Activated naive CD4-positive, alpha-beta T cell treated with anti-CD3 and anti-CD28 coated beads, Interleukin-2, amount 50 U/mL, for 24 hours (primary cell): ENCODE measurements around the gene AKAP13.
"Not testable (repeated sequence)": the region's sequence is repeated elsewhere in the genome, so short reads cannot be mapped to it uniquely, and the experiment has no call there.

Experiments
- H3K27ac Mint-ChIP-seq: one replicate; pipeline ENCODE4 v1.8.0; 2021; ENCODE audit warnings: mild to moderate bottlenecking, mixed read lengths
- H3K27me3 Mint-ChIP-seq: one replicate; pipeline ENCODE4 v1.8.0; 2021; ENCODE audit warnings: mixed read lengths
- H3K36me3 Mint-ChIP-seq: one replicate; pipeline ENCODE4 v1.8.0; 2021; ENCODE audit warnings: mixed read lengths
- H3K4me1 Mint-ChIP-seq: one replicate; pipeline ENCODE4 v1.8.0; 2021; ENCODE audit warnings: mixed read lengths
- H3K4me3 Mint-ChIP-seq: one replicate; pipeline ENCODE4 v1.8.0; 2021; ENCODE audit warnings: mild to moderate bottlenecking, mixed read lengths
- H3K9me3 Mint-ChIP-seq: one replicate; pipeline ENCODE4 v1.8.0; 2021; ENCODE audit warnings: mixed read lengths

AKAP13 gene

GRCh38 chr15:85429522-85429921 is 49.1 kb downstream of the AKAP13 start:
- peaks cover 72% of the 10 kb centered on the region for H3K4me1 Mint-ChIP-seq
- no peak overlapping the region for H3K4me3 Mint-ChIP-seq
- no peaks in the 10 kb centered on the region for H3K9me3 Mint-ChIP-seq
- H3K36me3 Mint-ChIP-seq: no peaks in the 10 kb centered on the region
- no peaks in the 10 kb centered on the region for H3K27me3 Mint-ChIP-seq
- H3K27ac Mint-ChIP-seq: no peak overlapping the region

GRCh38 chr15:85430406-85431204 is 50.2 kb downstream of the AKAP13 start:
- H3K4me1 Mint-ChIP-seq: peaks cover 66% of the 10 kb centered on the region
- no peaks in the 10 kb centered on the region for H3K27me3 Mint-ChIP-seq
- no peak overlapping the region for H3K4me3 Mint-ChIP-seq
- H3K36me3 Mint-ChIP-seq: no peaks in the 10 kb centered on the region
- H3K27ac Mint-ChIP-seq: no peak overlapping the region
- H3K9me3 Mint-ChIP-seq: no peaks in the 10 kb centered on the region

GRCh38 chr15:85439996-85440395 is 59.6 kb downstream of the AKAP13 start:
- Mint-ChIP-seq H3K36me3 (peaks cover 2% of the 10 kb centered on the region), H3K9me3 (no peaks in the 10 kb centered on the region), H3K27me3 (no peaks in the 10 kb centered on the region), H3K4me1 (peaks cover 46% of the 10 kb centered on the region), H3K4me3 (no peak overlapping the region), H3K27ac (no peak overlapping the region)

- H3K27me3 Mint-ChIP-seq: no peaks in the 10 kb centered on the region
- peaks cover 50% of the 10 kb centered on the region for H3K4me1 Mint-ChIP-seq
- H3K36me3 Mint-ChIP-seq: peaks cover 2% of the 10 kb centered on the region
- H3K27ac Mint-ChIP-seq: no peak overlapping the region
- peak overlapping the region; percentile 27 for H3K4me3 Mint-ChIP-seq
- no peaks in the 10 kb centered on the region for H3K9me3 Mint-ChIP-seq
Measured at GRCh38 chr15:85440451-85440850, 60.0 kb downstream of the AKAP13 start.

GRCh38 chr15:85441854-85442253 is 61.5 kb downstream of the AKAP13 start:
- H3K27me3 Mint-ChIP-seq, H3K4me3 Mint-ChIP-seq, H3K9me3 Mint-ChIP-seq, H3K36me3 Mint-ChIP-seq: not testable (repeated sequence)
- H3K27ac Mint-ChIP-seq: peak overlapping the region; percentile 27
- peaks cover 56% of the 10 kb centered on the region for H3K4me1 Mint-ChIP-seq

- peaks cover 9% of the 10 kb centered on the region for H3K36me3 Mint-ChIP-seq
- H3K4me1 Mint-ChIP-seq: peaks cover 56% of the 10 kb centered on the region
- H3K27ac Mint-ChIP-seq: peak overlapping the region; percentile 32
- peaks cover 5% of the 10 kb centered on the region for H3K9me3 Mint-ChIP-seq
- no peaks in the 10 kb centered on the region for H3K27me3 Mint-ChIP-seq
- peak overlapping the region; percentile 27 for H3K4me3 Mint-ChIP-seq
Measured at GRCh38 chr15:85443046-85443445, 62.6 kb downstream of the AKAP13 start.

GRCh38 chr15:85443593-85444087 is 63.2 kb downstream of the AKAP13 start:
- Mint-ChIP-seq H3K9me3 (peaks cover 5% of the 10 kb centered on the region), H3K27me3 (no peaks in the 10 kb centered on the region), H3K4me3 (peak overlapping the region; percentile 0), H3K36me3 (peaks cover 11% of the 10 kb centered on the region), H3K27ac (peak overlapping the region; percentile 89), H3K4me1 (peaks cover 56% of the 10 kb centered on the region)

- Mint-ChIP-seq H3K9me3 (peaks cover 8% of the 10 kb centered on the region), H3K36me3 (peaks cover 13% of the 10 kb centered on the region), H3K27me3 (no peaks in the 10 kb centered on the region), H3K27ac (peak overlapping the region; percentile 89), H3K4me3 (no peak overlapping the region), H3K4me1 (peaks cover 59% of the 10 kb centered on the region)
Measured at GRCh38 chr15:85444122-85444745, 63.8 kb downstream of the AKAP13 start.

GRCh38 chr15:85445361-85445760 is 65.0 kb downstream of the AKAP13 start:
- Mint-ChIP-seq H3K4me1 (peaks cover 63% of the 10 kb centered on the region), H3K36me3 (peaks cover 24% of the 10 kb centered on the region), H3K27ac (no peak overlapping the region), H3K4me3 (no peak overlapping the region), H3K9me3 (peaks cover 16% of the 10 kb centered on the region), H3K27me3 (no peaks in the 10 kb centered on the region)

GRCh38 chr15:85451099-85451700 is 70.8 kb downstream of the AKAP13 start:
- Mint-ChIP-seq H3K36me3 (peaks cover 28% of the 10 kb centered on the region), H3K4me3 (no peak overlapping the region), H3K9me3 (peaks cover 17% of the 10 kb centered on the region), H3K4me1 (peaks cover 67% of the 10 kb centered on the region), H3K27me3 (no peaks in the 10 kb centered on the region), H3K27ac (no peak overlapping the region)

- H3K4me3 Mint-ChIP-seq: no peak overlapping the region
- peak overlapping the region; percentile 75 for H3K27ac Mint-ChIP-seq
Measured at GRCh38 chr15:85452436-85452835, 72.0 kb downstream of the AKAP13 start.

GRCh38 chr15:85453144-85453872 is 72.9 kb downstream of the AKAP13 start:
- Mint-ChIP-seq H3K9me3 (peaks cover 15% of the 10 kb centered on the region), H3K36me3 (peaks cover 22% of the 10 kb centered on the region), H3K4me3 (no peak overlapping the region), H3K27me3 (no peaks in the 10 kb centered on the region), H3K4me1 (peaks cover 71% of the 10 kb centered on the region), H3K27ac (no peak overlapping the region)

More at GRCh38 chr15:85452436-85452835, 72.0 kb downstream of the AKAP13 start:
- Mint-ChIP-seq H3K9me3 (peaks cover 15% of the 10 kb centered on the region), H3K27me3 (no peaks in the 10 kb centered on the region), H3K36me3 (peaks cover 25% of the 10 kb centered on the region), H3K4me1 (peaks cover 69% of the 10 kb centered on the region)

- peaks cover 18% of the 10 kb centered on the region for H3K36me3 Mint-ChIP-seq
- H3K9me3 Mint-ChIP-seq: peaks cover 11% of the 10 kb centered on the region
- peaks cover 72% of the 10 kb centered on the region for H3K4me1 Mint-ChIP-seq
- H3K27me3 Mint-ChIP-seq: no peaks in the 10 kb centered on the region
- H3K27ac Mint-ChIP-seq: peak overlapping the region; percentile 25
- H3K4me3 Mint-ChIP-seq: no peak overlapping the region
Measured at GRCh38 chr15:85454403-85454802, 74.0 kb downstream of the AKAP13 start.

- H3K9me3 Mint-ChIP-seq: no peaks in the 10 kb centered on the region
- H3K36me3 Mint-ChIP-seq: peaks cover 8% of the 10 kb centered on the region
- no peak overlapping the region for H3K4me3 Mint-ChIP-seq
- no peak overlapping the region for H3K27ac Mint-ChIP-seq
- peaks cover 71% of the 10 kb centered on the region for H3K4me1 Mint-ChIP-seq
- H3K27me3 Mint-ChIP-seq: no peaks in the 10 kb centered on the region
Measured at GRCh38 chr15:85455891-85456290, 75.5 kb downstream of the AKAP13 start.

- H3K27me3 Mint-ChIP-seq: no peaks in the 10 kb centered on the region
- H3K36me3 Mint-ChIP-seq: peaks cover 5% of the 10 kb centered on the region
- peaks cover 69% of the 10 kb centered on the region for H3K4me1 Mint-ChIP-seq
- H3K27ac Mint-ChIP-seq: peak overlapping the region; percentile 17
- no peak overlapping the region for H3K4me3 Mint-ChIP-seq
- H3K9me3 Mint-ChIP-seq: no peaks in the 10 kb centered on the region
Measured at GRCh38 chr15:85456798-85457197, 76.4 kb downstream of the AKAP13 start.
